ENCODE results near the gene EIF2AK2.
A peak's percentile ranks its signal among the peaks of the same experiment; 100 is the strongest.

EIF2AK2 gene

DNA sequence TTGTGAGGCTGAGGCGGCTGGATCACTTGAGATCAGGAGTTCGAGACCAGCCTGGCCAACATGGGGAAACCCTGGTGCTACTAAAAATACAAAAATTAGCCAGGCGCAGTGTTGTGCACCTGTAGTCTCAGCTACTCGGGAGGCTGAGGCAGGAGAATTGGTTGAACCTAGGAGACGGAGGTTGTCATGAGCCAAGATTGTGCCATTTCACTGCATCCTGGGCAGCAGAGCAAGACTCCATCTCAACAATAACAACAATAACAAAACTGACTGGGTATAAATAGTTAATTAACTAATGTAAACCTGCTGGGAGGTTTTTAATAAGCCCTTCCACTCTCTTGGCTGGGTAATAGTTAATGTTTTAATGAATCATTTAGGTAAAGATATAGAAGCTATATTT, 23.9 kb upstream of the EIF2AK2 start:
- Histone ChIP-seq H2BK5ac (ENCODE audit: low read depth, low read length, poor library complexity, severe bottlenecking) (no peak overlapping the region), H3K79me1 (replicated peaks; ENCODE audit: low read length, poor library complexity, severe bottlenecking) (no peaks in the 10 kb centered on the region), H2BK12ac (ENCODE audit: low read length in 2 of 2) (no peak overlapping the region), H2BK120ac (ENCODE audit: low read depth, low read length) (no peak overlapping the region), H3K4ac (ENCODE audit: low read depth in 1 of 2, low read length in 2 of 2) (no peak overlapping the region), H3K27ac (ENCODE audit: low read length, poor library complexity, severe bottlenecking) (no peak overlapping the region), H4K91ac (ENCODE audit: low read length) (no peak overlapping the region), H3K23ac (ENCODE audit: low read length in 2 of 2) (no peak overlapping the region), H3K9ac (ENCODE audit: low read length) (no peak overlapping the region), H3K4me2 (ENCODE audit: low read length, poor library complexity, severe bottlenecking) (no peak overlapping the region), H3K4me3 (ENCODE audit: insufficient read depth in 1 of 2, low read depth in 1 of 2, low read length in 2 of 2) (no peak overlapping the region), H2AFZ (ENCODE audit: low read depth, low read length) (no peak overlapping the region), H3K27me3 (ENCODE audit: control insufficient read depth in 1 of 2, insufficient read depth in 1 of 2, low read length in 2 of 2) (no peaks in the 10 kb centered on the region), H3K4me1 (ENCODE audit: control insufficient read depth, insufficient read depth, low read depth, low read length) (no peaks in the 10 kb centered on the region), H3K36me3 (ENCODE audit: control insufficient read depth in 1 of 2, insufficient read depth in 2 of 2, low read depth in 1 of 2, low read length in 2 of 2) (no peaks in the 10 kb centered on the region), H3K9me3 (ENCODE audit: control insufficient read depth, low read length) (no peaks in the 10 kb centered on the region), H2AK5ac (ENCODE audit: low read length, severe bottlenecking) (no peak overlapping the region), H3K18ac (ENCODE audit: low read depth in 1 of 2, low read length in 2 of 2) (no peak overlapping the region), H4K8ac (ENCODE audit: low read length) (no peak overlapping the region), H2BK15ac (ENCODE audit: low read depth, poor library complexity, severe bottlenecking) (peak overlapping the region; percentile 48), H3K14ac (ENCODE audit: low read length in 2 of 2) (no peak overlapping the region)
- DNase-seq: no peak
- WGBS: 100% methylated on average over 5 of the region's 5 CpGs

- no peaks in the 10 kb centered on the region for H3K4me1 ChIP-seq (ENCODE audit: control insufficient read depth, insufficient read depth, low read depth, low read length)
- no peak overlapping the region for H3K14ac ChIP-seq (ENCODE audit: low read length in 2 of 2)
- H2BK5ac ChIP-seq (ENCODE audit: low read depth, low read length, poor library complexity, severe bottlenecking): no peak overlapping the region
- peak overlapping the region; percentile 48 for H2BK15ac ChIP-seq (ENCODE audit: low read depth, poor library complexity, severe bottlenecking)
- H3K4me3 ChIP-seq (ENCODE audit: insufficient read depth in 1 of 2, low read depth in 1 of 2, low read length in 2 of 2): no peak overlapping the region
- no peak overlapping the region for H2AFZ ChIP-seq (ENCODE audit: low read depth, low read length)
- H3K27me3 ChIP-seq (ENCODE audit: control insufficient read depth in 1 of 2, insufficient read depth in 1 of 2, low read length in 2 of 2): no peaks in the 10 kb centered on the region
- no peak overlapping the region for H3K4me2 ChIP-seq (ENCODE audit: low read length, poor library complexity, severe bottlenecking)
- no peaks in the 10 kb centered on the region for H3K36me3 ChIP-seq (ENCODE audit: control insufficient read depth in 1 of 2, insufficient read depth in 2 of 2, low read depth in 1 of 2, low read length in 2 of 2)
- peak overlapping the region; percentile 37 for H3K9ac ChIP-seq (ENCODE audit: low read length)
- no peak overlapping the region for H3K4ac ChIP-seq (ENCODE audit: low read depth in 1 of 2, low read length in 2 of 2)
- H2AK5ac ChIP-seq (ENCODE audit: low read length, severe bottlenecking): no peak overlapping the region
- no peak overlapping the region for H3K18ac ChIP-seq (ENCODE audit: low read depth in 1 of 2, low read length in 2 of 2)
- no peaks in the 10 kb centered on the region for H3K79me1 ChIP-seq (replicated peaks; ENCODE audit: low read length, poor library complexity, severe bottlenecking)
- no peak overlapping the region for H2BK120ac ChIP-seq (ENCODE audit: low read depth, low read length)
- H3K27ac ChIP-seq (ENCODE audit: low read length, poor library complexity, severe bottlenecking): no peak overlapping the region
- WGBS: 64% methylated on average over 4 of the region's 4 CpGs
- H3K23ac ChIP-seq (ENCODE audit: low read length in 2 of 2): no peak overlapping the region
- H4K8ac ChIP-seq (ENCODE audit: low read length): no peak overlapping the region
- no peak overlapping the region for H2BK12ac ChIP-seq (ENCODE audit: low read length in 2 of 2)
- no peak overlapping the region for H4K91ac ChIP-seq (ENCODE audit: low read length)
- no peaks in the 10 kb centered on the region for H3K9me3 ChIP-seq (ENCODE audit: control insufficient read depth, low read length)
- DNase-seq: peak; percentile 46
Measured at GRCh38 chr2:37180006-37180639, 23.3 kb upstream of the EIF2AK2 start.

DNA sequence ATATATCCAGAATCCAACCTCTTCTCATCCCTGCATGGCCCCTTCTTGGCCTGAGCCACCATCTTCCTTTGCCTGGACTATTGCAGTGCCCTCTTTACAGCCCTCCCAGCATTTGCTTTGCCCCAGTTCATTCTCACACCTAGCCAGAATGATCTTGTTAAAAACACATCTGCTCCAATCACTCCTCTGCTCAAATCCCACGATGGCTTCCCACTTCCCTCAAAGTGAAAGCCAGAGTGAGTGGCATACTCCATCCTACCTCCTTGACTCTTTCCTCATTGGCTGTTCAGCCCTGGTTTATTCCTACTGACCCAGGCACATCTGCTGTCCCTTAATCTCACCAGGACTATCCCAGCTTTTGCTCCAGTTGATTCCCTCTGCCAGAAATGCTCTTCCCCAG, 17.0 kb upstream of the EIF2AK2 start:
- WGBS: 63% methylated on average over 1 of the region's 1 CpG
- no peaks in the 10 kb centered on the region for H3K9me3 ChIP-seq (ENCODE audit: control insufficient read depth, low read length)

DNA sequence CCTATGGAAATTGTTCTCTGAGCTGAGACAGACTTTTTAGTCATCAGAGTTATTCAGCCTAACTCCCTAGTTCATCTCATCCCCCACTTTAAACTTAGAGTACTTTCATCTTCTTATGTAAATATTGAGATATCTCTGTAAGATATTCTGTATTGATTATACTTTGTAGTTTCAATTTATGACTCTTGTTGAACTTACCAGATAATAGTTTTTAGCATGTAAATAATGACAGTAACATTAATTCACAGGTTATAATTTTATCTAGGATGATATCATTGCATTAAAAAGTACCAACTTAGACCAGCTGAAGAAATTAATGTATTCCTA, 14.8 kb upstream of the EIF2AK2 start:
- Histone ChIP-seq H4K8ac (ENCODE audit: low read length) (no peak overlapping the region), H2AFZ (ENCODE audit: low read depth, low read length) (no peak overlapping the region), H3K27ac (ENCODE audit: low read length, poor library complexity, severe bottlenecking) (no peak overlapping the region), H3K27me3 (ENCODE audit: control insufficient read depth in 1 of 2, insufficient read depth in 1 of 2, low read length in 2 of 2) (no peaks in the 10 kb centered on the region), H3K18ac (ENCODE audit: low read depth in 1 of 2, low read length in 2 of 2) (no peak overlapping the region), H3K14ac (ENCODE audit: low read length in 2 of 2) (no peak overlapping the region), H3K23ac (ENCODE audit: low read length in 2 of 2) (no peak overlapping the region), H3K4me3 (ENCODE audit: insufficient read depth in 1 of 2, low read depth in 1 of 2, low read length in 2 of 2) (no peak overlapping the region), H4K91ac (ENCODE audit: low read length) (no peak overlapping the region), H3K4me2 (ENCODE audit: low read length, poor library complexity, severe bottlenecking) (no peak overlapping the region), H2BK120ac (ENCODE audit: low read depth, low read length) (no peak overlapping the region), H2BK5ac (ENCODE audit: low read depth, low read length, poor library complexity, severe bottlenecking) (no peak overlapping the region), H3K79me1 (replicated peaks; ENCODE audit: low read length, poor library complexity, severe bottlenecking) (no peaks in the 10 kb centered on the region), H3K36me3 (ENCODE audit: control insufficient read depth in 1 of 2, insufficient read depth in 2 of 2, low read depth in 1 of 2, low read length in 2 of 2) (no peaks in the 10 kb centered on the region), H2BK12ac (ENCODE audit: low read length in 2 of 2) (no peak overlapping the region), H2BK15ac (ENCODE audit: low read depth, poor library complexity, severe bottlenecking) (no peak overlapping the region), H3K9ac (ENCODE audit: low read length) (no peak overlapping the region), H3K9me3 (ENCODE audit: control insufficient read depth, low read length) (no peaks in the 10 kb centered on the region), H3K4ac (ENCODE audit: low read depth in 1 of 2, low read length in 2 of 2) (no peak overlapping the region), H2AK5ac (ENCODE audit: low read length, severe bottlenecking) (no peak overlapping the region), H3K4me1 (ENCODE audit: control insufficient read depth, insufficient read depth, low read depth, low read length) (no peaks in the 10 kb centered on the region)
- DNase-seq: no peak

More for the DNA sequence above, 17.0 kb upstream of the EIF2AK2 start:
- H3K14ac ChIP-seq (ENCODE audit: low read length in 2 of 2): no peak overlapping the region
- H3K27ac ChIP-seq (ENCODE audit: low read length, poor library complexity, severe bottlenecking): no peak overlapping the region
- H3K4me3 ChIP-seq (ENCODE audit: insufficient read depth in 1 of 2, low read depth in 1 of 2, low read length in 2 of 2): no peak overlapping the region
- H3K79me1 ChIP-seq (replicated peaks; ENCODE audit: low read length, poor library complexity, severe bottlenecking): no peaks in the 10 kb centered on the region
- H3K27me3 ChIP-seq (ENCODE audit: control insufficient read depth in 1 of 2, insufficient read depth in 1 of 2, low read length in 2 of 2): no peaks in the 10 kb centered on the region
- no peak overlapping the region for H4K8ac ChIP-seq (ENCODE audit: low read length)
- H3K36me3 ChIP-seq (ENCODE audit: control insufficient read depth in 1 of 2, insufficient read depth in 2 of 2, low read depth in 1 of 2, low read length in 2 of 2): no peaks in the 10 kb centered on the region
- H3K4ac ChIP-seq (ENCODE audit: low read depth in 1 of 2, low read length in 2 of 2): no peak overlapping the region
- no peak overlapping the region for H2BK120ac ChIP-seq (ENCODE audit: low read depth, low read length)
- H2AK5ac ChIP-seq (ENCODE audit: low read length, severe bottlenecking): no peak overlapping the region
- H2AFZ ChIP-seq (ENCODE audit: low read depth, low read length): no peak overlapping the region
- H4K91ac ChIP-seq (ENCODE audit: low read length): no peak overlapping the region
- no peak overlapping the region for H3K9ac ChIP-seq (ENCODE audit: low read length)
- no peak overlapping the region for H3K18ac ChIP-seq (ENCODE audit: low read depth in 1 of 2, low read length in 2 of 2)
- no peak for DNase-seq
- H3K4me1 ChIP-seq (ENCODE audit: control insufficient read depth, insufficient read depth, low read depth, low read length): no peaks in the 10 kb centered on the region
- no peak overlapping the region for H2BK5ac ChIP-seq (ENCODE audit: low read depth, low read length, poor library complexity, severe bottlenecking)
- no peak overlapping the region for H2BK12ac ChIP-seq (ENCODE audit: low read length in 2 of 2)
- no peak overlapping the region for H3K23ac ChIP-seq (ENCODE audit: low read length in 2 of 2)
- H3K4me2 ChIP-seq (ENCODE audit: low read length, poor library complexity, severe bottlenecking): no peak overlapping the region
- no peak overlapping the region for H2BK15ac ChIP-seq (ENCODE audit: low read depth, poor library complexity, severe bottlenecking)

Measured in mesenchymal stem cell (in vitro differentiated cells and primary cell).